ENCODE data around the gene STK17B.

The STK17B gene

DNA sequence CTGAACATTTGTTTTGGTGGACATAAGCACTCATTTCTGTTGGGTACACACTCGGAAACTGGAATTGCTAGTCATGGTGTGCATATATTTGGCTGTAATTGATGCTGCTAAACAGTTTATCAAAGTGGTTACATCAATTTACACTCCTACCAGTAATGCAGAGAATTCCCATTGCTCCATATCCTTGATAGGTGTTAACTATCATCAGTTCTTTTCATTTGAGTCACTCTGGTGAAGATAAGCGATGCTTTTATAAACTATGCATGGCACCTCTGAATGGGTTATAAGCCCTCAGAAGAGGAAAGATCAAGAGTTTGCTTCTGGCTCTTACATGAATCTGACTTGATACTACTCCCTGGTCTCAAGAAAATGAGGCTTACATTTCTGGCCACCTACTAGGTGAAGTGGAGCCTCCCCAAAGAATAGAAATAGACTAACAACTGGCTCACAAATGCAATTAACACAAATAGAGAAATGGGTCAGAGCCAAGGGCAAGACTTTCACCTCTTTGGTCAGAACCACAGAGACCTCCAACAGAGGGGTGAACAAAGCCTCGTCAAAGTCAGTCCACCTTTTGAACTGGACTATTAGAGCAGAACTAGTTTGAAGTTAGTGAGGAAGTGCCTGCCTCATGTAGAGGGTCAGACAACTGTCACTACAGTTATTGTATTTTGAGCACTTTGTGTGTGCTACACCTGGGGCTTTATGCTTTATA, 15.0 kb upstream of the STK17B start:
- no peak for DNase-seq (ENCODE audit: low spot score)
- in situ Hi-C loops (cut with MboI; ENCODE audit: low pct_unique_long_range_greater_than_20kb, low sequenced_read_pairs, unreplicated experiment), result no loop called here
- TF ChIP-seq, protein P1, sequence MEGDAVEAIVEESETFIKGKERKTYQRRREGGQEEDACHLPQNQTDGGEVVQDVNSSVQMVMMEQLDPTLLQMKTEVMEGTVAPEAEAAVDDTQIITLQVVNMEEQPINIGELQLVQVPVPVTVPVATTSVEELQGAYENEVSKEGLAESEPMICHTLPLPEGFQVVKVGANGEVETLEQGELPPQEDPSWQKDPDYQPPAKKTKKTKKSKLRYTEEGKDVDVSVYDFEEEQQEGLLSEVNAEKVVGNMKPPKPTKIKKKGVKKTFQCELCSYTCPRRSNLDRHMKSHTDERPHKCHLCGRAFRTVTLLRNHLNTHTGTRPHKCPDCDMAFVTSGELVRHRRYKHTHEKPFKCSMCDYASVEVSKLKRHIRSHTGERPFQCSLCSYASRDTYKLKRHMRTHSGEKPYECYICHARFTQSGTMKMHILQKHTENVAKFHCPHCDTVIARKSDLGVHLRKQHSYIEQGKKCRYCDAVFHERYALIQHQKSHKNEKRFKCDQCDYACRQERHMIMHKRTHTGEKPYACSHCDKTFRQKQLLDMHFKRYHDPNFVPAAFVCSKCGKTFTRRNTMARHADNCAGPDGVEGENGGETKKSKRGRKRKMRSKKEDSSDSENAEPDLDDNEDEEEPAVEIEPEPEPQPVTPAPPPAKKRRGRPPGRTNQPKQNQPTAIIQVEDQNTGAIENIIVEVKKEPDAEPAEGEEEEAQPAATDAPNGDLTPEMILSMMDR (IDR thresholded peaks at IDR 0.05; ENCODE audit: extremely low read depth, insufficient read depth, missing control alignments), result no peak

DNA sequence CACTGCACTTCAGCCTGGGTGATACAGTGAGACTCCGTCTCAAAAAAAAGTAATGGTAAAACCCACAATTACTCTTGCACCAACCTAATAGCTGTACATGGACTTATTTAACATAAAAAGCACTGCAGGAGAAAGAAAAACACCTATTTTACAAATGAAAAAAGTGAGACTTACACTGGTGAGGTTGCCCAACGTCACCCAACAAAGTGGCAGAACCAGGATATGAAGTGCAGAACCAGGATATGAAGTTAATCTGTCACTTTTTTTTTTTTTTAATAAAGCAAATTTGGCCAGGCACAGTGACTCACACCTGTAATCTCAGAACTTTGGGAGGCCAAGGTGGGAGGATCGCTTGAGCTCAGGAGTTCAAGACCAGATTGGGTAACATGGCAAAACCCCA, 13.5 kb upstream of the STK17B start:
- in situ Hi-C loops (cut with MboI; ENCODE audit: low pct_unique_long_range_greater_than_20kb, low sequenced_read_pairs, unreplicated experiment), result no loop called here
- no peak for DNase-seq (ENCODE audit: low spot score)
- TF ChIP-seq, protein P1 (IDR thresholded peaks at IDR 0.05; ENCODE audit: extremely low read depth, insufficient read depth, missing control alignments), result no peak

DNA sequence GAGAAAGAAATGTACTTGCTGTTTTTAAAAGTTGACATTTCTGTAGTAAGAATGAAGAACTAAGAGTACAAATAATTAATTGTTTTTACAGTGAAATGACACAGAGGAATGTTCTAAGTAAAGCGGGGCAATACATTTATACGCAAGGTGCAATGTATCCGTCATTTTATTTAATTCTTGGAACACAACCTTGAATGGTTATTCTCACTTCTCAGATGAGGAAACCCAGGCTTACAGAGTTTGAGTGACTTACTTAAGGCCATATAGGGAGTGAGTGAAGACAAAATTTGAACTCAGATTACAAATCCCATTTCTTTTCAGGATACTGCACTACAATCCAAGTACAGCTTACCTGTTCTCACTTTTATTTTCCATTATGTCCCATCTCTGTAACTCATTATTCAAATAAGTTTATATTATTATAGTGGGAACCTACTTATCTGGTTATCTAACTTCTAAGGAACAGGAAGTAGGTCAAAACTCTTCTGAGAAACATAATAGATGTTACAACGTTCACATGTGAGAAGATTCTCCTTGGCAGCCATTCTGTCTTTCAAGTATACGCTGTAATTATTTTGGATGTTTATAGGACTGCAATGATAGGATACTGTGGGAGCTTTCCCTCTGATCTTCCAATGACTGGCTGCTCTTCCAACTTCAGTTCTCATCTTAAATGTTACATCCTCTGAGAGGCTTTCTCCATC, 12.3 kb upstream of the STK17B start:
- no peak for DNase-seq (ENCODE audit: low spot score)

DNA sequence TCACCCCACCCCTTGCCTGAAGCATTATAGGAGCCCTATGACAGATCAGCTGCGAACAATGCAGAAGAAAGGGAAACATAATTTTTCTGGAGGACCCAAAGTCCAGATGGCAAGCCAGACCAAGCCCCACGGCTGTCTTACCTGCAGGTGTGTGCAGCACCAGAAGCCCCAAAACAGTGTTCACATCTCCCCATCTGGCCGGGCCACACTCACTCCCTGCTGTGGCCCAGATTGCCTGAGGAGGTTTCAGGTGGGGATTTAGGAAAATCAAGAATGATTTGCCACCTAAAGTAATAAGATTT, 11.7 kb upstream of the STK17B start:
- in situ Hi-C loops (cut with MboI; ENCODE audit: low pct_unique_long_range_greater_than_20kb, low sequenced_read_pairs, unreplicated experiment), result no loop called here
- TF ChIP-seq, protein P1 (IDR thresholded peaks at IDR 0.05; ENCODE audit: extremely low read depth, insufficient read depth, missing control alignments), result no peak
- no peak for DNase-seq (ENCODE audit: low spot score)

More for the DNA sequence above, 12.3 kb upstream of the STK17B start:
- in situ Hi-C loops (cut with MboI; ENCODE audit: low pct_unique_long_range_greater_than_20kb, low sequenced_read_pairs, unreplicated experiment), result no loop called here
- TF ChIP-seq, protein P1 (IDR thresholded peaks at IDR 0.05; ENCODE audit: extremely low read depth, insufficient read depth, missing control alignments), result no peak

DNA sequence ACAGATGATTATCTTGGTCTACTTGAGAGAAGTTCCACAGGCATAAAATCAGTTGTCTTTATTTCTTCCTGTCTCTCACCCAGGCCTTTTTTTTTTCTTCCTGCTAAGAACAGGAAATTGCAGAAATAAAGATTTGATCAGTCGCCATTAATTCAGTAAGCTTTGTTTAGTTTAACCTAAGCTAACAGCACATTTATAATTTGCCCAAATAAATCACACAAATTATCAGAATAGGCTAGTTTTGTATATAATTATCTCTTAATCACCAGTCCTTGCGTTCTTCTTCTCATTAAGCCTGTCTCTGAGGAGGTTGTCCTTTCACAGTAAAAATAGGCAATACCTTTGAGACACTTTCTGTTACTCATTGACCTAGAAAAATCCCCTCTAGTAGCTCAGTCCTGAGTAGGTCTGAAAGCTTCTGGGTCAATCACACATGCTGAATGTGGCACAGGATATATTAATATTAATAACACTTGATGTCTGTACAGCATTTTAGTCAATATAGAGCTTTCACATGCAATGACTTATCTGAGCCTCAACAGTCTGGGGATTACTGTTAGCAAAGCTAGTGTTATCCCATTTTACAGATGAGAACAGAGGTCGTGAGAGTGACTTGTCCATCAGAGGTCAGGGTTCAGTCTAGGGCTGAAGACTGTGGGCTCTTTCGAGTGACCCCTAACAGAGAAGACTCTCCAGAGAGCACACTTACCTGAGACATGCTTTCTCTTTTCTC, 11.2 kb upstream of the STK17B start:
- DNase-seq (ENCODE audit: low spot score), result peak; percentile 34
- TF ChIP-seq, protein P1 (IDR thresholded peaks at IDR 0.05; ENCODE audit: extremely low read depth, insufficient read depth, missing control alignments), result no peak
- in situ Hi-C loops (cut with MboI; ENCODE audit: low pct_unique_long_range_greater_than_20kb, low sequenced_read_pairs, unreplicated experiment), result no loop called here

DNA sequence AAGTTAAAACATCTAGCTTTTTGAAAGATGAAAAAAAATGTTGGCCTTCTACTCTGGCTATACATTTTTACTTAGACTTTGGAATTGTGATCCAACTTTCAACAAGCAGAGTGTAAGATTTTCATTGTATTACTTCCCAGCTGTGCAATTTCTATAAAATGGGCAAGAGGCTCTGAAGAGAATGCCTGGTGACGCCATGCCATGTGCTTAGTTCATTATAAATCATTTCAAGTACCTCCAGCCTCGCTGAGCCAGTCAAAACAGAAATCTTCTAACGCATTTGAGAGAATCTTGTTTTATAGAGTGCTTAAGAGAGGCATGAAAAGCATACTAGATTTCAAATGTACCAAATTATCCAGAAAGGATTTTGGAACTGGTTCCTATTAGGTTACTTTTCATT, 10.1 kb upstream of the STK17B start:
- TF ChIP-seq, protein P1 (IDR thresholded peaks at IDR 0.05; ENCODE audit: extremely low read depth, insufficient read depth, missing control alignments), result no peak
- in situ Hi-C loops (cut with MboI; ENCODE audit: low pct_unique_long_range_greater_than_20kb, low sequenced_read_pairs, unreplicated experiment), result no loop called here
- no peak for DNase-seq (ENCODE audit: low spot score)
